ENCODE results near the gene TEX13B. TPM values are rescaled to one million over a fixed set of nuclear protein-coding genes. Genes with fewer than 3 reads are reported as not detected.
"Not testable (repeated sequence)": the region's sequence is repeated elsewhere in the genome, so short reads cannot be mapped to it uniquely, and the experiment has no call there.

TEX13B gene
- polyA plus RNA-seq, 2 of the 4 experiments (the other 2 are of a cell fraction) = not detected

- no peak for TF ChIP-seq PBX3 (IDR thresholded peaks at IDR 0.05)
Measured at GRCh38 chrX:107968623-107969022, 13.5 kb downstream of the TEX13B start (continued).

- H3K4me2 ChIP-seq; H3K9me3 ChIP-seq; DNase-seq (ENCODE audit: low read depth in 1 of 2, low spot score in 1 of 2); H3K4me1 ChIP-seq; H3K4me3 ChIP-seq; POLR2A ChIA-PET; H3K27ac ChIP-seq; ATAC-seq; CTCF ChIA-PET; FAIRE-seq: not testable (repeated sequence)
Measured at GRCh38 chrX:107955337-107955736, 26.8 kb downstream of the TEX13B start.

- CTCF ChIA-PET = no interaction called here
- TF ChIP-seq ZFP36 (IDR thresholded peaks at IDR 0.05; ENCODE audit: borderline replicate concordance, partially characterized antibody) (no peak), HES2 (IDR thresholded peaks at IDR 0.05) (no peak), JUNB (IDR thresholded peaks at IDR 0.05) (no peak), ESRRA (IDR thresholded peaks at IDR 0.05; ENCODE audit: borderline replicate concordance, low read length) (no peak), BHLHE40 (IDR thresholded peaks at IDR 0.05; ENCODE audit: low read depth, low read length) (no peak), HMGXB4 (CRISPR knock-in tag; IDR thresholded peaks at IDR 0.05; ENCODE audit: borderline replicate concordance) (no peak), SREBF2 (IDR thresholded peaks at IDR 0.05) (no peak), MAFK (IDR thresholded peaks at IDR 0.05; ENCODE audit: partially characterized antibody) (no peak), CHD4 (IDR thresholded peaks at IDR 0.05; ENCODE audit: borderline replicate concordance) (no peak), CTCF (IDR thresholded peaks at IDR 0.05) (no peak), NFE2L2 (conservative IDR thresholded peaks at IDR 0.05; ENCODE audit: low read length) (no peak), E2F6 (IDR thresholded peaks at IDR 0.05; ENCODE audit: borderline replicate concordance, low read depth) (no peak), ATOH8 (CRISPR knock-in tag; IDR thresholded peaks at IDR 0.05; ENCODE audit: low read depth) (no peak), HOXA7 (CRISPR knock-in tag; IDR thresholded peaks at IDR 0.05) (no peak), PBX3 (IDR thresholded peaks at IDR 0.05) (no peak), BCL3 (IDR thresholded peaks at IDR 0.05) (no peak), USF2 (IDR thresholded peaks at IDR 0.05) (no peak)
- peaks cover 5% of the 10 kb centered on the region; the same call in 2 of the 3 replicates for H3K4me1 ChIP-seq
- no peak overlapping the region for H3K27ac ChIP-seq
- no peak for DNase-seq (ENCODE audit: low read depth in 1 of 2, low spot score in 1 of 2)
- POLR2A ChIA-PET = no interaction called here
- 77% methylated on average over 3 of the region's 3 CpGs for WGBS (ENCODE audit: missing lambda C conversion rate)
- no peaks in the 10 kb centered on the region for H3K9me3 ChIP-seq
- ATAC-seq = no peak
- no peak overlapping the region for H3K4me3 ChIP-seq
- no peak for FAIRE-seq
- no peak overlapping the region for H3K4me2 ChIP-seq
Measured at GRCh38 chrX:107940095-107940494, 42.1 kb downstream of the TEX13B start.
